ENCODE measurements around the gene FARP1. TPM values are rescaled to one million over a fixed set of nuclear protein-coding genes. Genes with fewer than 3 reads are reported as not detected.
A peak's percentile ranks its signal among the peaks of the same experiment; 100 is the strongest.

The FARP1 gene
- total and polyA plus RNA-seq, 10 of the 15 experiments (the other 5 are each of a cell fraction or from before 2014, with no cell fraction given), result 0.17 to 6.9 (median 0.68) TPM

- CTCF ChIA-PET, result interaction anchor here (0.6 to 4.2 kb wide), 13 partner anchors 11 to 497 kb away, joined by 3 to 21 read pairs (median 3); no protein-coding TSS in a partner anchor
- TF ChIP-seq, protein P1, sequence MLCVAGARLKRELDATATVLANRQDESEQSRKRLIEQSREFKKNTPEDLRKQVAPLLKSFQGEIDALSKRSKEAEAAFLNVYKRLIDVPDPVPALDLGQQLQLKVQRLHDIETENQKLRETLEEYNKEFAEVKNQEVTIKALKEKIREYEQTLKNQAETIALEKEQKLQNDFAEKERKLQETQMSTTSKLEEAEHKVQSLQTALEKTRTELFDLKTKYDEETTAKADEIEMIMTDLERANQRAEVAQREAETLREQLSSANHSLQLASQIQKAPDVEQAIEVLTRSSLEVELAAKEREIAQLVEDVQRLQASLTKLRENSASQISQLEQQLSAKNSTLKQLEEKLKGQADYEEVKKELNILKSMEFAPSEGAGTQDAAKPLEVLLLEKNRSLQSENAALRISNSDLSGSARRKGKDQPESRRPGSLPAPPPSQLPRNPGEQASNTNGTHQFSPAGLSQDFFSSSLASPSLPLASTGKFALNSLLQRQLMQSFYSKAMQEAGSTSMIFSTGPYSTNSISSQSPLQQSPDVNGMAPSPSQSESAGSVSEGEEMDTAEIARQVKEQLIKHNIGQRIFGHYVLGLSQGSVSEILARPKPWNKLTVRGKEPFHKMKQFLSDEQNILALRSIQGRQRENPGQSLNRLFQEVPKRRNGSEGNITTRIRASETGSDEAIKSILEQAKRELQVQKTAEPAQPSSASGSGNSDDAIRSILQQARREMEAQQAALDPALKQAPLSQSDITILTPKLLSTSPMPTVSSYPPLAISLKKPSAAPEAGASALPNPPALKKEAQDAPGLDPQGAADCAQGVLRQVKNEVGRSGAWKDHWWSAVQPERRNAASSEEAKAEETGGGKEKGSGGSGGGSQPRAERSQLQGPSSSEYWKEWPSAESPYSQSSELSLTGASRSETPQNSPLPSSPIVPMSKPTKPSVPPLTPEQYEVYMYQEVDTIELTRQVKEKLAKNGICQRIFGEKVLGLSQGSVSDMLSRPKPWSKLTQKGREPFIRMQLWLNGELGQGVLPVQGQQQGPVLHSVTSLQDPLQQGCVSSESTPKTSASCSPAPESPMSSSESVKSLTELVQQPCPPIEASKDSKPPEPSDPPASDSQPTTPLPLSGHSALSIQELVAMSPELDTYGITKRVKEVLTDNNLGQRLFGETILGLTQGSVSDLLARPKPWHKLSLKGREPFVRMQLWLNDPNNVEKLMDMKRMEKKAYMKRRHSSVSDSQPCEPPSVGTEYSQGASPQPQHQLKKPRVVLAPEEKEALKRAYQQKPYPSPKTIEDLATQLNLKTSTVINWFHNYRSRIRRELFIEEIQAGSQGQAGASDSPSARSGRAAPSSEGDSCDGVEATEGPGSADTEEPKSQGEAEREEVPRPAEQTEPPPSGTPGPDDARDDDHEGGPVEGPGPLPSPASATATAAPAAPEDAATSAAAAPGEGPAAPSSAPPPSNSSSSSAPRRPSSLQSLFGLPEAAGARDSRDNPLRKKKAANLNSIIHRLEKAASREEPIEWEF (IDR thresholded peaks at IDR 0.05; ENCODE audit: insufficient replicate concordance, low read depth, low read length), result no peak
- TF ChIP-seq ZNF24 (IDR thresholded peaks at IDR 0.05) (no peak; the same call in 1 of the 2 replicates), ATF7 (IDR thresholded peaks at IDR 0.05; ENCODE audit: low read depth) (peak; percentile 72), SREBF2 (IDR thresholded peaks at IDR 0.05; ENCODE audit: low read length) (no peak), ZBTB33 (IDR thresholded peaks at IDR 0.05) (no peak), KAT2A (conservative IDR thresholded peaks at IDR 0.05; ENCODE audit: control insufficient read depth, low read depth, low read length) (no peak), IKZF1 (conservative IDR thresholded peaks at IDR 0.05) (peak; percentile 78; the same call in 1 of the 2 replicates), ZNF622 (IDR thresholded peaks at IDR 0.05) (no peak), BCL11A (IDR thresholded peaks at IDR 0.05; ENCODE audit: low read depth, low read length) (peak; percentile 58; the same call in 1 of the 2 replicates), DPF2 (IDR thresholded peaks at IDR 0.05) (peak; percentile 89), MTA3 (IDR thresholded peaks at IDR 0.05; ENCODE audit: borderline replicate concordance, low read length) (peak; percentile 43; the same call in 1 of the 2 replicates)
- TF ChIP-seq, protein P2, sequence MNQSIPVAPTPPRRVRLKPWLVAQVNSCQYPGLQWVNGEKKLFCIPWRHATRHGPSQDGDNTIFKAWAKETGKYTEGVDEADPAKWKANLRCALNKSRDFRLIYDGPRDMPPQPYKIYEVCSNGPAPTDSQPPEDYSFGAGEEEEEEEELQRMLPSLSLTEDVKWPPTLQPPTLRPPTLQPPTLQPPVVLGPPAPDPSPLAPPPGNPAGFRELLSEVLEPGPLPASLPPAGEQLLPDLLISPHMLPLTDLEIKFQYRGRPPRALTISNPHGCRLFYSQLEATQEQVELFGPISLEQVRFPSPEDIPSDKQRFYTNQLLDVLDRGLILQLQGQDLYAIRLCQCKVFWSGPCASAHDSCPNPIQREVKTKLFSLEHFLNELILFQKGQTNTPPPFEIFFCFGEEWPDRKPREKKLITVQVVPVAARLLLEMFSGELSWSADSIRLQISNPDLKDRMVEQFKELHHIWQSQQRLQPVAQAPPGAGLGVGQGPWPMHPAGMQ (IDR thresholded peaks at IDR 0.05; ENCODE audit: borderline replicate concordance), result peak; percentile 18; the same call in 1 of the 2 replicates
- TF ChIP-seq, protein P3, sequence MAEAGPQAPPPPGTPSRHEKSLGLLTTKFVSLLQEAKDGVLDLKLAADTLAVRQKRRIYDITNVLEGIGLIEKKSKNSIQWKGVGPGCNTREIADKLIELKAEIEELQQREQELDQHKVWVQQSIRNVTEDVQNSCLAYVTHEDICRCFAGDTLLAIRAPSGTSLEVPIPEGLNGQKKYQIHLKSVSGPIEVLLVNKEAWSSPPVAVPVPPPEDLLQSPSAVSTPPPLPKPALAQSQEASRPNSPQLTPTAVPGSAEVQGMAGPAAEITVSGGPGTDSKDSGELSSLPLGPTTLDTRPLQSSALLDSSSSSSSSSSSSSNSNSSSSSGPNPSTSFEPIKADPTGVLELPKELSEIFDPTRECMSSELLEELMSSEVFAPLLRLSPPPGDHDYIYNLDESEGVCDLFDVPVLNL (IDR thresholded peaks at IDR 0.05; ENCODE audit: low read depth, low read length), result no peak
These were observed 361.6 kb downstream of the FARP1 start for GRCh38 chr13:98504371-98504963.

More at GRCh38 chr13:98504371-98504963, 361.6 kb downstream of the FARP1 start:
- FAIRE-seq, result no peak
- no peaks in the 10 kb centered on the region for H3K27me3 ChIP-seq (replicated peaks in 1 of 2; ENCODE audit: control insufficient read depth in 2 of 2, insufficient read depth in 2 of 2, low read length in 1 of 2)
- H3K36me3 ChIP-seq (ENCODE audit: control insufficient read depth in 2 of 2, insufficient read depth in 2 of 2, low read length in 1 of 2), result peaks cover 4 to 7% of the 10 kb centered on the region in 2 experiments; a peak in 3 of 4 replicates
- H4K20me1 ChIP-seq (ENCODE audit: control insufficient read depth, insufficient read depth), result peaks cover 7% of the 10 kb centered on the region; the same call in 1 of the 2 replicates
- 49% methylated on average over 12 of the region's 12 CpGs for WGBS (ENCODE audit: insufficient coverage, insufficient replicate concordance, low lambda C conversion rate, missing lambda C conversion rate)
- no peak overlapping the region for H3K9ac ChIP-seq (ENCODE audit: control insufficient read depth, insufficient read depth, low read length)
- in situ Hi-C loops (cut with MboI), result no loop called here
- intact Hi-C loops (cut with micrococcal nuclease; ENCODE audit: unreplicated experiment), result loop anchor here (1.0 kb wide), 1 partner anchor 28 kb away; no protein-coding TSS in a partner anchor
- H3K4me3 ChIP-seq, result peak overlapping the region; percentile 15; the same call in 1 of the 2 replicates
- ChIA-PET POLR2A (interaction anchor here (0.5 to 3.4 kb wide), 13 partner anchors 9 to 1071 kb away, joined by 3 to 25 read pairs (median 4); partner anchors contain the start of gene RAP2A), SMC1A (ENCODE audit: uncharacterized antibody, unreplicated experiment) (interaction anchor here (0.7 to 6.3 kb wide), 22 partner anchors 11 to 562 kb away, joined by 3 to 50 read pairs (median 6); no protein-coding TSS in a partner anchor), RAD21 (ENCODE audit: unreplicated experiment) (interaction anchor here (1.0 to 4.0 kb wide), 17 partner anchors 9 to 149 kb away, joined by 3 to 37 read pairs (median 8); partner anchors contain the start of gene STK24)
- ATAC-seq, result peak; percentile 75
- no TSS peak for BruUV-seq (replicated peaks)
- H2AFZ ChIP-seq (ENCODE audit: control insufficient read depth, low read depth, low read length), result no peak overlapping the region
- peak overlapping the region; percentile 74 for H3K4me2 ChIP-seq (ENCODE audit: control insufficient read depth, insufficient read depth)
- H3K79me2 ChIP-seq (ENCODE audit: control insufficient read depth, insufficient read depth, low read length), result peaks cover 89% of the 10 kb centered on the region
- no peaks in the 10 kb centered on the region for H3K9me3 ChIP-seq (replicated peaks; ENCODE audit: control insufficient read depth, insufficient read depth, low read length)
- H3K27ac ChIP-seq (ENCODE audit: control insufficient read depth, insufficient read depth), result peak overlapping the region; percentile 49
- DNase-seq (ENCODE audit: low read depth, low spot score), result peak; percentile 56
- H3K4me1 ChIP-seq (ENCODE audit: control insufficient read depth, insufficient read depth, low read length), result peaks cover 75% of the 10 kb centered on the region
